Loucy (cell line): Measurements from ENCODE around the gene CPEB4.

Source experiments
- H2AFZ ChIP-seq: fragments of 200-600 bp; sonication (generic); 2 replicates; pipeline ENCODE4 v1.6.0; 2016; ENCODE audit warnings: antibody characterized with exemption, mild to moderate bottlenecking, low read length, moderate library complexity
- H3F3A ChIP-seq: fragments of 200-600 bp; 2 replicates; pipeline ENCODE4 v1.6.0; 2016; ENCODE audit warnings: antibody characterized with exemption, low read depth, mild to moderate bottlenecking
- H3K27me3 ChIP-seq: fragments of 200-600 bp; sonication (generic); 2 replicates; pipeline ENCODE4 v1.6.1; 2014; ENCODE audit warnings: low read length, mild to moderate bottlenecking; ENCODE audit not compliant: insufficient read depth, poor library complexity, severe bottlenecking
- H3K36me3 ChIP-seq: fragments of 200-600 bp; sonication (generic); 2 replicates; pipeline ENCODE4 v1.6.1; 2016; ENCODE audit warnings: low read length; ENCODE audit not compliant: insufficient read depth
- H3K4me1 ChIP-seq: fragments of 200-600 bp; sonication (generic); 2 replicates; pipeline ENCODE4 v1.5.1; 2014; ENCODE audit warnings: low read length, mild to moderate bottlenecking; ENCODE audit not compliant: insufficient read depth, poor library complexity, severe bottlenecking
- H3K4me2 ChIP-seq: fragments of 200-600 bp; sonication (generic); 2 replicates; pipeline ENCODE4 v1.6.0; 2014; ENCODE audit warnings: antibody characterized with exemption, low read length, low read depth, mild to moderate bottlenecking; ENCODE audit not compliant: poor library complexity, severe bottlenecking
- H3K4me3 ChIP-seq: fragments of 200-600 bp; sonication (generic); 2 replicates; pipeline ENCODE4 v1.5.1; 2014; ENCODE audit warnings: low read length, mild to moderate bottlenecking, mixed read lengths; ENCODE audit not compliant: poor library complexity, severe bottlenecking
- H3K79me2 ChIP-seq: fragments of 200-600 bp; sonication (generic); 2 replicates; pipeline ENCODE4 v1.6.1; 2014; ENCODE audit warnings: low read length; ENCODE audit not compliant: insufficient read depth
- H3K9ac ChIP-seq: fragments of 200-600 bp; sonication (generic); 2 replicates; pipeline ENCODE4 v1.6.0; 2014; ENCODE audit warnings: mild to moderate bottlenecking, low read depth, low read length, moderate library complexity; ENCODE audit not compliant: poor library complexity, severe bottlenecking
- H3K9me2 ChIP-seq: fragments of 200-600 bp; sonication (generic); replicated peaks from 2 replicates; pipeline ENCODE4 v1.6.1; 2016; ENCODE audit warnings: low read depth, low read length, mixed read lengths
- H3K9me3 ChIP-seq: fragments of 200-600 bp; sonication (generic); 2 replicates; pipeline ENCODE4 v1.6.1; 2014; ENCODE audit warnings: mild to moderate bottlenecking, antibody characterized with exemption, low read length, low read depth; ENCODE audit not compliant: insufficient read depth
- H4K20me1 ChIP-seq: fragments of 200-600 bp; sonication (generic); 2 replicates; pipeline ENCODE4 v1.6.0; 2014; ENCODE audit warnings: antibody characterized with exemption, low read length, mild to moderate bottlenecking; ENCODE audit not compliant: insufficient read depth, poor library complexity, severe bottlenecking
- CTCF ChIP-seq: fragments of 200-600 bp; sonication (generic); conservative IDR thresholded peaks from 2 replicates; pipeline ENCODE4 v1.5.1; 2014; ENCODE audit warnings: mild to moderate bottlenecking, antibody characterized with exemption, low read length
- EZH2phosphoT487 ChIP-seq: fragments of 200-600 bp; IDR thresholded peaks from 2 replicates; pipeline ENCODE4 v1.6.1; 2018; ENCODE audit warnings: antibody characterized with exemption, mild to moderate bottlenecking, moderate library complexity, borderline replicate concordance

CPEB4 gene

DNA sequence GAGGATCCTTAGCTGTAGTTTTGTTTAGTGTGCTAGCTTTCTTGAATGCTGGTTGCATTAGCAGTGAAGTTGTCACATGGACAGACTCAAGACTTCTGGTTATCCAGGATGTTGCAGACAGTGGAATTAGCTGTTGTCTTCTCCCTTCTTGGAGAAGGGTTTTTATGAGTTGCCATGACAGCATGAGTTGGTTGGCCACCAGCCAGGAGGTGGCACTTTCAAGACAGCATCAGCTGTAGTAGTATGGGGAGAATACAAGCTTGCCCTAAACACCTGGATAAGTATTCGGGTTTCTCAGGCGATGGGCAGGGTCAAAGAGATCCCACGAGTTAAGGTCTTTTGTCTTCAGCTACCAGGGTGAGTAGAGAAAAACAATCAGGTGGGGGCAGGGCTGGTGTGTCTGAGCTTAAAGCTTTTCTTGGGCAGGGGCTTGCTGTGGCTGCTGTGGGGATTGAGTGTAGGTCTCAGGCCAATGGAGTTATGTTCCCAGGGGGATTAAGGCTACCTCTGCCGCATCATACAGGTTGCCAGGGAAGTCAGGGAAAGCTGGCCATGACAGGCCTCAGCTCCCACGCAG is 93.1 kb downstream of the CPEB4 start:
- no peaks in the 10 kb centered on the region for H4K20me1 ChIP-seq
- H3K4me3 ChIP-seq: no peak overlapping the region
- no peaks in the 10 kb centered on the region for H3K9me2 ChIP-seq
- no peaks in the 10 kb centered on the region for H3K36me3 ChIP-seq
- H2AFZ ChIP-seq: no peak overlapping the region
- no peak overlapping the region for H3K4me2 ChIP-seq
- H3F3A ChIP-seq: no peaks in the 10 kb centered on the region
- H3K4me1 ChIP-seq: no peaks in the 10 kb centered on the region
- H3K9ac ChIP-seq: no peak overlapping the region
- H3K27me3 ChIP-seq: no peaks in the 10 kb centered on the region
- no peaks in the 10 kb centered on the region for H3K79me2 ChIP-seq
- TF ChIP-seq EZH2phosphoT487: no peak
- TF ChIP-seq CTCF: no peak
- no peaks in the 10 kb centered on the region for H3K9me3 ChIP-seq

- H2AFZ ChIP-seq: no peak overlapping the region
- TF ChIP-seq EZH2phosphoT487: no peak
- TF ChIP-seq CTCF: no peak
- no peaks in the 10 kb centered on the region for H3K9me3 ChIP-seq
- no peaks in the 10 kb centered on the region for H3K9me2 ChIP-seq
- H3K4me1 ChIP-seq: no peaks in the 10 kb centered on the region
- H4K20me1 ChIP-seq: no peaks in the 10 kb centered on the region
- H3F3A ChIP-seq: no peaks in the 10 kb centered on the region
- H3K27me3 ChIP-seq: no peaks in the 10 kb centered on the region
- no peaks in the 10 kb centered on the region for H3K79me2 ChIP-seq
- no peak overlapping the region for H3K4me3 ChIP-seq
- no peaks in the 10 kb centered on the region for H3K36me3 ChIP-seq
- H3K4me2 ChIP-seq: no peak overlapping the region
- no peak overlapping the region for H3K9ac ChIP-seq
These were observed 96.1 kb downstream of the CPEB4 start for GRCh38 chr5:173984218-173984617.

- no peaks in the 10 kb centered on the region for H3K4me1 ChIP-seq
- no peak within 1 kb of the TSS for H3K4me2 ChIP-seq
These were observed 100.6 kb downstream of the CPEB4 start, which contains the start of gene C5orf47 for GRCh38 chr5:173988554-173989431. Gene C5orf47, plus strand, starts transcription at chr5:173989170. Its CDS starts 94 bp downstream, at chr5:173989264.

More at GRCh38 chr5:173988554-173989431, 100.6 kb downstream of the CPEB4 start, which contains the start of gene C5orf47:
- Histone ChIP-seq H2AFZ (no peak within 1 kb of the TSS), H3K79me2 (no peaks in the 10 kb centered on the region), H4K20me1 (no peaks in the 10 kb centered on the region), H3K9me2 (no peaks in the 10 kb centered on the region), H3K36me3 (no peaks in the 10 kb centered on the region), H3K9me3 (no peaks in the 10 kb centered on the region), H3K4me3 (no peak within 1 kb of the TSS), H3K9ac (no peak within 1 kb of the TSS), H3K27me3 (no peaks in the 10 kb centered on the region), H3F3A (no peaks in the 10 kb centered on the region)
- no peak for TF ChIP-seq EZH2phosphoT487
